ENCODE data around the gene GALNTL6.

- TF ChIP-seq POLR2A (IDR thresholded peaks at IDR 0.05; ENCODE audit: low read length) (no peak), GATA1 (IDR thresholded peaks at IDR 0.05; ENCODE audit: low read depth, low read length) (no peak)
These were observed 841.3 kb downstream of the GALNTL6 start for GRCh38 chr4:172654457-172654856.
